Caco-2 (cell line): ENCODE measurements around the gene PLCH1. TPM values are rescaled to one million over a fixed set of nuclear protein-coding genes. Genes with fewer than 3 reads are reported as not detected.

ENCODE experiments used
- BruUV-seq: library from RNA; stranded (reverse); fragments of 400-500 nt; replicated peaks from 2 replicates; lab custom pipeline; 2021; lab: Mats Ljungman, UMichigan
- CTCF ChIA-PET: fragments of 300-600 bp; sonication (Branson Sonifier 250); formaldehyde crosslinking; loops from one replicate; lab custom pipeline; 2022; ENCODE audit warnings: antibody characterized with exemption; lab: Charles Lee
- POLR2A ChIA-PET: fragments of 300-600 bp; sonication (Branson Sonifier 250); formaldehyde crosslinking; loops from one replicate; lab custom pipeline; 2022; ENCODE audit warnings: antibody characterized with exemption; lab: Charles Lee
- DNase-seq, 2 experiments: peaks; one replicate each; pipeline versions ENCODE4 v3.0.0 to v3.0.0-alpha.2; 2020 to 2022
- H3K27me3 ChIP-seq: replicated peaks from 2 replicates; pipeline ENCODE4 v1.6.0; 2011; ENCODE audit warnings: low read length; ENCODE audit not compliant: control insufficient read depth, insufficient read depth
- H3K36me3 ChIP-seq: 2 replicates; pipeline ENCODE4 v1.5.1; 2011; ENCODE audit warnings: low read length; ENCODE audit not compliant: control insufficient read depth, insufficient read depth
- H3K4me1 ChIP-seq: fragments of 250-450 bp; sonication (Bioruptor Pico); 2 replicates; pipeline ENCODE4 v1.5.1; 2020; ENCODE audit warnings: mild to moderate bottlenecking
- H3K4me3 ChIP-seq: 2 replicates; pipeline ENCODE4 v1.5.1; 2011; ENCODE audit warnings: low read depth, mild to moderate bottlenecking, control low read depth, low read length
- H3K9me3 ChIP-seq: fragments of 250-450 bp; sonication (Bioruptor Pico); 2 replicates; pipeline ENCODE4 v1.5.1; 2020; ENCODE audit warnings: mild to moderate bottlenecking, moderate library complexity
- H3K27ac Mint-ChIP-seq: one replicate; pipeline ENCODE4 v1.8.0; 2022; ENCODE audit warnings: mixed read lengths; ENCODE audit not compliant: unreplicated experiment
- H3K27me3 Mint-ChIP-seq: one replicate; pipeline ENCODE4 v1.8.0; 2022; ENCODE audit warnings: mixed read lengths; ENCODE audit not compliant: insufficient read depth, unreplicated experiment
- H3K36me3 Mint-ChIP-seq: one replicate; pipeline ENCODE4 v1.8.0; 2022; ENCODE audit warnings: mild to moderate bottlenecking, mixed read lengths; ENCODE audit not compliant: insufficient read depth, unreplicated experiment
- H3K4me1 Mint-ChIP-seq: one replicate; pipeline ENCODE4 v1.8.0; 2022; ENCODE audit warnings: low read depth, mixed read lengths; ENCODE audit not compliant: unreplicated experiment
- H3K4me3 Mint-ChIP-seq: one replicate; pipeline ENCODE4 v1.8.0; 2022; ENCODE audit warnings: mild to moderate bottlenecking, moderate library complexity, mixed read lengths; ENCODE audit not compliant: unreplicated experiment
- H3K9me3 Mint-ChIP-seq: one replicate; pipeline ENCODE4 v1.8.0; 2022; ENCODE audit warnings: mixed read lengths; ENCODE audit not compliant: unreplicated experiment
- intact Hi-C: fragments of 100-400 bp; cut with micrococcal nuclease; formaldehyde crosslinking; loops from one replicate; pipeline ENCODE4 v1.10.0; 2022; ENCODE audit not compliant: unreplicated experiment
- total RNA-seq: library from RNA; stranded (reverse); gene quantifications from 2 replicates; pipeline ENCODE4 v1.2.3, GENCODE V29; 2022
- TF ChIP-seq, protein P1 (sequence below), 2 experiments: fragments of 200-600 bp in 1 of 2; IDR thresholded peaks; 1 replicate in 1 of 2; 2 replicates in 1 of 2; pipeline versions ENCODE4 v1.5.1 to v1.8.0; 2011 to 2022; ENCODE audit warnings: antibody characterized with exemption in 1 of 2, control low read depth in 1 of 2, inconsistent platforms in 1 of 2, low read depth in 1 of 2, low read length in 1 of 2, mild to moderate bottlenecking in 1 of 2, moderate library complexity in 1 of 2; ENCODE audit not compliant: insufficient read depth in 1 of 2, severe bottlenecking in 1 of 2, unreplicated experiment in 1 of 2

Gene PLCH1
- total RNA-seq, 1 experiment from 2014 or later, result 3.1 TPM

DNA sequence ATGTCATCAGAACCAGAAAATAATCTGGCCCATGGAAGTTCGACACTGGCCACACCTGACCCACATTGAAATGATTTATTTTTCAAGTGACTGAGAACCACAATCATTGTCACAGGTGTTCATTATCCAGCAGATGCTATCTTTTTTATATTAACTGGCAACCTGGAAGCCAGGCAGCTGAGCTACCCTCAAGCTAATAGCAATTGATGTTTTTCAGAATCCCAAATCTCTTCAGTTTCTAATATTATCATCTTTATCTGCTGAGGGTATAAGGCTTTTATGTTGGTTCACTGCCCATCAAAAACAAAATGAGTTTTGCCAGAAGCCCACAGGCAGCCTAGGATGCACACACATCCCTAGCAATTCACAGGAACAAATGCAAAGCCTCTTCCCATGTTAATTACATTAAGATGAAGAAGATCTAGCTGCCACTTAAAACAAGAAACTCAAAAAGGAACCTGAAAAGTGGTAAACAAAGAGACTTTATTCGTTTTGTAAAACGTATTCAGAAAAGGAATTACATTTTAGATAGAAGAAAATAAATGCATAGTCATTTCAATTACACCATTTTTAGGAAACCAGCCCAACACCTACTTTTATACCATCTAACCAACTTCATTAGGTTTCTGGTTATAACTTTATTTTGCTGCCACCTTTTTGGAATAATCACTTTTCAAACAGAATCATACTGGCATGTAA, 410.5 kb downstream of the PLCH1 start:
- Histone ChIP-seq H3K36me3 (no peaks in the 10 kb centered on the region), H3K4me1 (no peaks in the 10 kb centered on the region), H3K4me3 (no peak overlapping the region), H3K9me3 (no peaks in the 10 kb centered on the region), H3K27me3 (no peaks in the 10 kb centered on the region)
- Mint-ChIP-seq H3K4me1 (no peaks in the 10 kb centered on the region), H3K9me3 (no peaks in the 10 kb centered on the region), H3K27me3 (peaks cover 3% of the 10 kb centered on the region), H3K27ac (no peak overlapping the region), H3K4me3 (no peak overlapping the region), H3K36me3 (no peaks in the 10 kb centered on the region)
- BruUV-seq, result no TSS peak
- POLR2A ChIA-PET, result no interaction called here
- no peak for DNase-seq
- intact Hi-C loops, result no loop called here
- TF ChIP-seq, protein P1, sequence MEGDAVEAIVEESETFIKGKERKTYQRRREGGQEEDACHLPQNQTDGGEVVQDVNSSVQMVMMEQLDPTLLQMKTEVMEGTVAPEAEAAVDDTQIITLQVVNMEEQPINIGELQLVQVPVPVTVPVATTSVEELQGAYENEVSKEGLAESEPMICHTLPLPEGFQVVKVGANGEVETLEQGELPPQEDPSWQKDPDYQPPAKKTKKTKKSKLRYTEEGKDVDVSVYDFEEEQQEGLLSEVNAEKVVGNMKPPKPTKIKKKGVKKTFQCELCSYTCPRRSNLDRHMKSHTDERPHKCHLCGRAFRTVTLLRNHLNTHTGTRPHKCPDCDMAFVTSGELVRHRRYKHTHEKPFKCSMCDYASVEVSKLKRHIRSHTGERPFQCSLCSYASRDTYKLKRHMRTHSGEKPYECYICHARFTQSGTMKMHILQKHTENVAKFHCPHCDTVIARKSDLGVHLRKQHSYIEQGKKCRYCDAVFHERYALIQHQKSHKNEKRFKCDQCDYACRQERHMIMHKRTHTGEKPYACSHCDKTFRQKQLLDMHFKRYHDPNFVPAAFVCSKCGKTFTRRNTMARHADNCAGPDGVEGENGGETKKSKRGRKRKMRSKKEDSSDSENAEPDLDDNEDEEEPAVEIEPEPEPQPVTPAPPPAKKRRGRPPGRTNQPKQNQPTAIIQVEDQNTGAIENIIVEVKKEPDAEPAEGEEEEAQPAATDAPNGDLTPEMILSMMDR (IDR thresholded peaks at IDR 0.05; ENCODE audit: insufficient read depth in 1 of 2, low read depth in 1 of 2, low read length in 1 of 2, severe bottlenecking in 1 of 2, unreplicated experiment in 1 of 2), result no peak
- CTCF ChIA-PET, result no interaction called here

DNA sequence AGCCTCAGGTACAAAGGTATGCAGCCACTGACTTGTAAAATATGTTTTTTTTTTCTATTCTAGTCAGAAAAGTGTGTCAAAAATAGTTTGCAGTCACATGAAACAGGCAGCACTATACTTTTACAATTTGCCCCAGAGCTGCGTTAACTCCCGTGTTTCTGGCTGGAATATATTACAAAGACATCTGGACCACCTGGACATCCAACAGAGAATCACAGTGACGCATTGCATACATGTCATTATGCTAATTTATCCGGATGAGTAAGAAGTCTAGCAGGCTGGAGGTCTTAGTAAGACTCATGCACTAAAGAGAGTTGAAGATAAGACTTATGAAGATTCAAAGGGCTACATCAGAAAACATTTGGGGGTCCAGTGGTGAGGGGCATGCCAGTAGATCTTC, 412.2 kb downstream of the PLCH1 start:
- CTCF ChIA-PET, result no interaction called here
- POLR2A ChIA-PET, result no interaction called here
- no peak for DNase-seq
- intact Hi-C loops, result no loop called here
- no peaks in the 10 kb centered on the region for H3K4me1 Mint-ChIP-seq
- H3K36me3 Mint-ChIP-seq, result no peaks in the 10 kb centered on the region
- no peaks in the 10 kb centered on the region for H3K27me3 ChIP-seq
- H3K4me1 ChIP-seq, result no peaks in the 10 kb centered on the region
- no peaks in the 10 kb centered on the region for H3K36me3 ChIP-seq
- H3K9me3 Mint-ChIP-seq, result no peaks in the 10 kb centered on the region
- BruUV-seq, result no TSS peak
- no peak overlapping the region for H3K4me3 Mint-ChIP-seq
- H3K27me3 Mint-ChIP-seq, result no peaks in the 10 kb centered on the region
- no peak overlapping the region for H3K4me3 ChIP-seq
- H3K9me3 ChIP-seq, result no peaks in the 10 kb centered on the region
- TF ChIP-seq, protein P1 (IDR thresholded peaks at IDR 0.05; ENCODE audit: insufficient read depth in 1 of 2, low read depth in 1 of 2, low read length in 1 of 2, severe bottlenecking in 1 of 2, unreplicated experiment in 1 of 2), result no peak
- H3K27ac Mint-ChIP-seq, result no peak overlapping the region

DNA sequence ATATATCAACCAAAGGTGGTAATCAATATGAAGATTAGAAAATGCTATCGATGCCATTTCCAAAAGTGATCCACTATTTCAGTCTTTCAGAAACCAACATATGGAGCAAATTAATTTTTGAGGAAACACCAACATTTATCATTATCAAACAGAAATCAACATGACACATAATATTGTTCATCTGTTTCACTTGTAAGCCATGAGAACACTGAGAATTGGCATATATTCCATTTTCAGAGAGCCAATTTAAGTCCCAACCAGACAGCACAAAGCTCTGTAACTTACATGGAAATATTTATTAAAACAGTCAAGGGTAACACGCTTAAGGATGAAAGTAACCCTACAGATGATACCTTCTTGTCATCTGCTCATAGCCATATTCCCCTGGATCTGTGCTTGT, 413.8 kb downstream of the PLCH1 start:
- Histone ChIP-seq H3K9me3 (no peaks in the 10 kb centered on the region), H3K4me3 (no peak overlapping the region), H3K27me3 (no peaks in the 10 kb centered on the region), H3K4me1 (no peaks in the 10 kb centered on the region), H3K36me3 (no peaks in the 10 kb centered on the region)
- CTCF ChIA-PET, result no interaction called here
- Mint-ChIP-seq H3K9me3 (no peaks in the 10 kb centered on the region), H3K27ac (no peak overlapping the region), H3K4me1 (no peaks in the 10 kb centered on the region), H3K36me3 (no peaks in the 10 kb centered on the region), H3K4me3 (no peak overlapping the region), H3K27me3 (no peaks in the 10 kb centered on the region)
- no peak for DNase-seq
- intact Hi-C loops, result no loop called here
- POLR2A ChIA-PET, result no interaction called here
- BruUV-seq, result no TSS peak
- TF ChIP-seq, protein P1 (IDR thresholded peaks at IDR 0.05; ENCODE audit: insufficient read depth in 1 of 2, low read depth in 1 of 2, low read length in 1 of 2, severe bottlenecking in 1 of 2, unreplicated experiment in 1 of 2), result no peak
